Right renal pelvis (tissue), 4 donors: ENCODE data around the gene ZNF436. TPM values are rescaled to one million over a fixed set of nuclear protein-coding genes. Genes with fewer than 3 reads are reported as not detected.
"Not testable (repeated sequence)": the region's sequence is repeated elsewhere in the genome, so short reads cannot be mapped to it uniquely, and the experiment has no call there.

Experiments used
- DNase-seq, 4 donors: peaks; one replicate each; pipeline ENCODE4 v3.0.0-alpha.2; 2013; ENCODE audit warnings: low read depth in 4 of 4, low spot score in 3 of 4, missing footprints in 1 of 4
- polyA plus RNA-seq, 4 donors: library from polyadenylated mRNA; unstranded; fragments of 120-200 nt; gene quantifications; one replicate each; pipeline ENCODE4 v1.2.1, GENCODE V29; 2013; ENCODE audit not compliant: insufficient read length in 4 of 4

ZNF436 gene
- polyA plus RNA-seq, 4 donors: 27.9 to 44.4 (median 36.3) TPM

- no peak for DNase-seq
These were observed 24.1 kb upstream of the ZNF436 start for GRCh38 chr1:23393706-23394105.

GRCh38 chr1:23392125-23392855, 22.7 kb upstream of the ZNF436 start:
- no peak for DNase-seq

- no peak for DNase-seq
These were observed 20.2 kb upstream of the ZNF436 start for GRCh38 chr1:23389837-23390321.

- no peak for DNase-seq
These were observed 17.9 kb upstream of the ZNF436 start for GRCh38 chr1:23387494-23387893.

GRCh38 chr1:23385119-23385621, 15.5 kb upstream of the ZNF436 start:
- no peak for DNase-seq

- no peak for DNase-seq
These were observed 14.8 kb upstream of the ZNF436 start for GRCh38 chr1:23384312-23385058.

- DNase-seq: no peak
These were observed 14.1 kb upstream of the ZNF436 start for GRCh38 chr1:23383577-23384311.

GRCh38 chr1:23381233-23381885, 11.7 kb upstream of the ZNF436 start:
- DNase-seq: no peak

GRCh38 chr1:23380719-23381118, 11.1 kb upstream of the ZNF436 start:
- DNase-seq: no peak

- DNase-seq: not testable (repeated sequence)
These were observed 10.6 kb upstream of the ZNF436 start for GRCh38 chr1:23380236-23380635.

- DNase-seq: no peak
These were observed 7.5 kb upstream of the ZNF436 start for GRCh38 chr1:23376890-23377811.

GRCh38 chr1:23374079-23374735, 4.6 kb upstream of the ZNF436 start:
- not testable (repeated sequence) for DNase-seq

GRCh38 chr1:23371987-23372880, 2.6 kb upstream of the ZNF436 start:
- DNase-seq: no peak

- peak in 2 of 4 donors; percentile 53 to 55 for DNase-seq
These were observed 1.3 kb upstream of the ZNF436 start for GRCh38 chr1:23370709-23371584.

- no peak for DNase-seq
These were observed 683 bp upstream of the ZNF436 start for GRCh38 chr1:23370330-23370708.

GRCh38 chr1:23368562-23369334, 888 bp downstream of the ZNF436 start:
- peak; percentile 89 to 92 (median 91) for DNase-seq
